H9 (cell line): ENCODE results near the gene ABCA10. TPM values are rescaled to one million over a fixed set of nuclear protein-coding genes. Genes with fewer than 3 reads are reported as not detected.

ENCODE experiments used
- DNase-seq: peaks from one replicate; pipeline ENCODE4 v3.0.0-alpha.2; 2017
- H2AFZ ChIP-seq: one replicate; pipeline ENCODE4 v1.6.1; 2013; ENCODE audit warnings: mild to moderate bottlenecking, low read length, control low read depth, moderate library complexity
- H2AK5ac ChIP-seq: 2 replicates; pipeline ENCODE4 v1.6.1; 2013; ENCODE audit warnings: low read length, control low read depth, mixed read lengths; ENCODE audit not compliant: insufficient read length
- H2BK120ac ChIP-seq: one replicate; pipeline ENCODE4 v1.6.1; 2013; ENCODE audit warnings: low read depth, mild to moderate bottlenecking, low read length, control low read depth, inconsistent platforms; ENCODE audit not compliant: poor library complexity, severe bottlenecking
- H2BK12ac ChIP-seq: 2 replicates; pipeline ENCODE4 v1.6.1; 2013; ENCODE audit warnings: low read length, control low read depth, mixed read lengths, low read depth; ENCODE audit not compliant: insufficient read length
- H2BK15ac ChIP-seq: 2 replicates; pipeline ENCODE4 v1.6.1; 2013; ENCODE audit warnings: low read depth, low read length, control low read depth
- H2BK20ac ChIP-seq: one replicate; pipeline ENCODE4 v1.6.1; 2013; ENCODE audit warnings: low read depth, mild to moderate bottlenecking, low read length, control low read depth, inconsistent platforms; ENCODE audit not compliant: poor library complexity, severe bottlenecking
- H2BK5ac ChIP-seq: 2 replicates; pipeline ENCODE4 v1.6.1; 2013; ENCODE audit warnings: low read length, control low read depth, mixed read lengths; ENCODE audit not compliant: insufficient read length
- H3K14ac ChIP-seq: 2 replicates; pipeline ENCODE4 v1.6.1; 2013; ENCODE audit warnings: low read length, control low read depth; ENCODE audit not compliant: insufficient read depth
- H3K18ac ChIP-seq: 2 replicates; pipeline ENCODE4 v1.6.1; 2013; ENCODE audit warnings: low read depth, mild to moderate bottlenecking, mixed read lengths, low read length, control low read depth; ENCODE audit not compliant: insufficient read length
- H3K23ac ChIP-seq: 2 replicates; pipeline ENCODE4 v1.6.1; 2013; ENCODE audit warnings: low read length, control low read depth, mixed read lengths, low read depth; ENCODE audit not compliant: insufficient read length
- H3K23me2 ChIP-seq: 2 replicates; pipeline ENCODE4 v1.6.1; 2013; ENCODE audit warnings: low read depth, mild to moderate bottlenecking, mixed read lengths, low read length, control low read depth; ENCODE audit not compliant: insufficient read length, poor library complexity, severe bottlenecking
- H3K27ac ChIP-seq: 2 replicates; pipeline ENCODE4 v1.5.1; 2013; ENCODE audit warnings: low read length, control low read depth, mixed read lengths, low read depth; ENCODE audit not compliant: insufficient read length
- H3K27me3 ChIP-seq: 2 replicates; pipeline ENCODE4 v1.6.1; 2013; ENCODE audit warnings: low read length, control low read depth, inconsistent platforms; ENCODE audit not compliant: insufficient read depth
- H3K4ac ChIP-seq: 2 replicates; pipeline ENCODE4 v1.6.1; 2013; ENCODE audit warnings: low read depth, mild to moderate bottlenecking, control low read depth, inconsistent platforms, low read length, moderate library complexity
- H3K4me1 ChIP-seq: 2 replicates; pipeline ENCODE4 v1.6.1; 2013; ENCODE audit warnings: low read length, control low read depth, inconsistent platforms; ENCODE audit not compliant: insufficient read depth
- H3K4me2 ChIP-seq: 2 replicates; pipeline ENCODE4 v1.6.1; 2013; ENCODE audit warnings: low read length, control low read depth, mixed read lengths; ENCODE audit not compliant: insufficient read length, insufficient read depth
- H3K56ac ChIP-seq: 2 replicates; pipeline ENCODE4 v1.6.1; 2013; ENCODE audit warnings: low read depth, mild to moderate bottlenecking, mixed read lengths, low read length, control low read depth; ENCODE audit not compliant: insufficient read length
- H3K79me1 ChIP-seq: 2 replicates; pipeline ENCODE4 v1.6.1; 2013; ENCODE audit warnings: low read depth, mild to moderate bottlenecking, moderate library complexity, low read length, control low read depth, inconsistent platforms; ENCODE audit not compliant: insufficient read depth, poor library complexity, severe bottlenecking
- H3K79me2 ChIP-seq: 2 replicates; pipeline ENCODE4 v1.6.1; 2013; ENCODE audit warnings: low read length, control low read depth, inconsistent platforms; ENCODE audit not compliant: insufficient read depth
- H3K9ac ChIP-seq: 2 replicates; pipeline ENCODE4 v1.6.1; 2013; ENCODE audit warnings: low read length, control low read depth, mixed read lengths; ENCODE audit not compliant: insufficient read length; ENCODE audit errors: extremely low read depth
- H3K9me3 ChIP-seq: one replicate; pipeline ENCODE4 v1.6.1; 2013; ENCODE audit warnings: low read depth, low read length, inconsistent platforms; ENCODE audit not compliant: control insufficient read depth
- H3T11ph ChIP-seq: one replicate; pipeline ENCODE4 v1.6.1; 2013; ENCODE audit warnings: mild to moderate bottlenecking, low read length, control low read depth, inconsistent platforms
- H4K20me1 ChIP-seq: one replicate; pipeline ENCODE4 v1.6.1; 2013; ENCODE audit not compliant: control insufficient read depth, insufficient read length, insufficient read depth
- H4K5ac ChIP-seq: 2 replicates; pipeline ENCODE4 v1.6.1; 2013; ENCODE audit warnings: low read depth, mild to moderate bottlenecking, mixed read lengths, low read length, control low read depth; ENCODE audit not compliant: insufficient read length
- H4K8ac ChIP-seq: replicated peaks from 2 replicates; pipeline ENCODE4 v1.6.1; 2013; ENCODE audit warnings: low read length, control low read depth, mixed read lengths, low read depth; ENCODE audit not compliant: insufficient read length
- H4K91ac ChIP-seq: 2 replicates; pipeline ENCODE4 v1.6.1; 2013; ENCODE audit warnings: low read depth, mild to moderate bottlenecking, moderate library complexity, mixed read lengths, low read length, control low read depth; ENCODE audit not compliant: insufficient read length
- H3K27ac Mint-ChIP-seq, 3 experiments: 2 replicates in 2 of 3; 3 replicates in 1 of 3; pipeline ENCODE4 v1.8.0; 2020 to 2021; ENCODE audit warnings: mixed read lengths in 3 of 3, mild to moderate bottlenecking in 1 of 3, moderate library complexity in 1 of 3
- H3K27me3 Mint-ChIP-seq: 2 replicates; pipeline ENCODE4 v1.8.0; 2021; ENCODE audit warnings: low read depth, mild to moderate bottlenecking, moderate library complexity, mixed read lengths
- H3K36me3 Mint-ChIP-seq, 3 experiments: 2 replicates in 2 of 3; 3 replicates in 1 of 3; pipeline ENCODE4 v1.8.0; 2020 to 2021; ENCODE audit warnings: low read depth in 3 of 3, mixed read lengths in 3 of 3; ENCODE audit not compliant: insufficient read depth in 1 of 3
- H3K4me1 Mint-ChIP-seq, 2 experiments: 2 replicates each; pipeline ENCODE4 v1.8.0; 2020; ENCODE audit warnings: mixed read lengths in 2 of 2
- H3K4me3 Mint-ChIP-seq, 2 experiments: 2 replicates in 1 of 2; 3 replicates in 1 of 2; pipeline ENCODE4 v1.8.0; 2020 to 2021; ENCODE audit warnings: mild to moderate bottlenecking in 2 of 2, mixed read lengths in 2 of 2, moderate library complexity in 1 of 2
- H3K9me3 Mint-ChIP-seq, 2 experiments: 2 replicates in 1 of 2; 3 replicates in 1 of 2; pipeline ENCODE4 v1.8.0; 2020; ENCODE audit warnings: mild to moderate bottlenecking in 2 of 2, mixed read lengths in 2 of 2, moderate library complexity in 1 of 2
- WGBS: extraction: QIAGEN DNeasy Blood & Tissue Kit; methylation state at CpG from one replicate; pipeline ENCODE4 v1.1.7; 2013; ENCODE audit warnings: missing lambda C conversion rate, low lambda C conversion rate, mixed read lengths; ENCODE audit not compliant: insufficient read length; ENCODE audit errors: extremely low coverage; 5-methylcytosine and 5-hydroxymethylcytosine counted together
- total RNA-seq: library from RNA; stranded (reverse); gene quantifications from 2 replicates; pipeline ENCODE4 v1.2.1, GENCODE V29; 2021
- TF ChIP-seq, protein P1 (sequence below): fragments of 200-600 bp; sonication (generic); conservative IDR thresholded peaks from 3 replicates; pipeline ENCODE4 v1.8.0; 2021; ENCODE audit warnings: antibody characterized with exemption, mild to moderate bottlenecking

ABCA10 gene
- total RNA-seq, 1 experiment from 2014 or later: not detected

- Histone ChIP-seq H3K23me2 (no peaks in the 10 kb centered on the region), H2BK15ac (no peak overlapping the region), H3K4ac (no peak overlapping the region), H2AK5ac (no peak overlapping the region), H3K4me1 (no peaks in the 10 kb centered on the region), H3K4me2 (no peak overlapping the region), H3K23ac (no peak overlapping the region), H3K56ac (no peak overlapping the region), H2BK20ac (no peak overlapping the region), H3K18ac (no peak overlapping the region), H2BK12ac (no peak overlapping the region), H3K9me3 (no peaks in the 10 kb centered on the region), H3K9ac (no peak overlapping the region), H4K91ac (no peak overlapping the region), H3K27ac (no peak overlapping the region), H4K5ac (no peak overlapping the region), H4K20me1 (no peaks in the 10 kb centered on the region), H3K79me1 (no peaks in the 10 kb centered on the region), H2BK120ac (no peak overlapping the region), H3K79me2 (no peaks in the 10 kb centered on the region), H2BK5ac (no peak overlapping the region), H3K14ac (no peak overlapping the region), H3K27me3 (no peaks in the 10 kb centered on the region), H2AFZ (no peak overlapping the region), H4K8ac (no peak overlapping the region), H3T11ph (no peak overlapping the region)
- Mint-ChIP-seq H3K4me1 (peaks cover 0 to 2% of the 10 kb centered on the region in 2 experiments; a peak in 2 of 4 replicates), H3K36me3 (peaks cover 0 to 7% (median 0%) of the 10 kb centered on the region in 3 experiments; a peak in 1 of 7 replicates), H3K4me3 (no peak overlapping the region), H3K27me3 (no peaks in the 10 kb centered on the region), H3K27ac (no peak overlapping the region), H3K9me3 (peaks cover 4% of the 10 kb centered on the region in 2 experiments; a peak in 4 of 5 replicates)
- no CpG with 5 or more reads among the region's 1 CpG for WGBS
- DNase-seq: no peak
- TF ChIP-seq, protein P1, sequence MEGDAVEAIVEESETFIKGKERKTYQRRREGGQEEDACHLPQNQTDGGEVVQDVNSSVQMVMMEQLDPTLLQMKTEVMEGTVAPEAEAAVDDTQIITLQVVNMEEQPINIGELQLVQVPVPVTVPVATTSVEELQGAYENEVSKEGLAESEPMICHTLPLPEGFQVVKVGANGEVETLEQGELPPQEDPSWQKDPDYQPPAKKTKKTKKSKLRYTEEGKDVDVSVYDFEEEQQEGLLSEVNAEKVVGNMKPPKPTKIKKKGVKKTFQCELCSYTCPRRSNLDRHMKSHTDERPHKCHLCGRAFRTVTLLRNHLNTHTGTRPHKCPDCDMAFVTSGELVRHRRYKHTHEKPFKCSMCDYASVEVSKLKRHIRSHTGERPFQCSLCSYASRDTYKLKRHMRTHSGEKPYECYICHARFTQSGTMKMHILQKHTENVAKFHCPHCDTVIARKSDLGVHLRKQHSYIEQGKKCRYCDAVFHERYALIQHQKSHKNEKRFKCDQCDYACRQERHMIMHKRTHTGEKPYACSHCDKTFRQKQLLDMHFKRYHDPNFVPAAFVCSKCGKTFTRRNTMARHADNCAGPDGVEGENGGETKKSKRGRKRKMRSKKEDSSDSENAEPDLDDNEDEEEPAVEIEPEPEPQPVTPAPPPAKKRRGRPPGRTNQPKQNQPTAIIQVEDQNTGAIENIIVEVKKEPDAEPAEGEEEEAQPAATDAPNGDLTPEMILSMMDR: no peak
Observed at GRCh38 chr17:69231521-69231920, 2.9 kb upstream of the ABCA10 start.
